HG03159 (cell line): ENCODE data around the gene GSTM3.
A peak's percentile ranks its signal among the peaks of the same experiment; 100 is the strongest.
"Not testable (repeated sequence)": the region's sequence is repeated elsewhere in the genome, so short reads cannot be mapped to it uniquely, and the experiment has no call there.

Source experiments
- ATAC-seq: cut with Tn5 transposase; IDR thresholded peaks from one replicate; pipeline ENCODE4 v1.9.1; 2021; ENCODE audit warnings: mild to moderate bottlenecking, moderate library complexity; ENCODE audit not compliant: unreplicated experiment

The GSTM3 gene

DNA sequence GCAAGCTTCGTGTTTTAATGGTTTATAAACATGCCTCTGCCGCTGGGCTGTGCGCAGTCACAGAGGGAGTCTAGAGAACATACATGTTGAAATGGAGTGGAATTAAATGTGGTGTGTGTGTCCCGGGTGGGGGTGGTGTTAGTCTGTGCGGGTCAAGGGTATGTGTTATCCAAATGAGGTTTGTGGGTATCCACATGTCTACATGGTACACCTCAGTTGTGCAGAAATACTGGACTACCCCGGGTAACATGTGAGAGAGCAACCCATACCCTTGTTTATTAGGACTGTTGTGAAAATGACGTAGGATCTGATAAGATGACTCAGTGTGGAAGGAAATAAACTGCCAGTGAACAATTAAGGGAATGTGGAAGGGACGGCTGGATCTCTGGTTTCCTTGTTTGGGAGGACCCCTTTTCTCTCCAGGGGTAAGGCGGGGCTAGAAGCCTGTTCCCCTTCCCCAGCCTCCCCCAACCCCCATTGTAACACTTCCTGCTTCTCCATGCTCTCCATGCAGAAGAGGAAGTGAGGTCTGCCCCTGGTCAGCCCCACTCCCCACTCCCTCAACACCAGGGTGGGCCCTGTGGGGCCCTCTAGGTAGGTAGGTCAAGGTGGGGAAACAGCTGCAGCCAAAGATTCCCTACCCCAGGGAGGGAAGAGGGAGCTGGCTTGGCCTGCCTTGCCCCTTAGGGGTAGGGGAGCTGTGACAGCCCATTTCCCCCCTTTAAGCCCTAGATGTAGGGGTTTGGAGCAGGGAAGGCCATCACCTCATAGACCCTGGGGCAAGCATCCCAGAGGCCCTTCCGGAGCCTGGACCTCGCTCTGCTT is 22.2 kb upstream of the GSTM3 start:
- no peak for ATAC-seq

GRCh38 chr1:109762039-109762585 is 21.3 kb upstream of the GSTM3 start:
- no peak for ATAC-seq

- no peak for ATAC-seq
Observed at GRCh38 chr1:109761227-109762038, 20.6 kb upstream of the GSTM3 start.

GRCh38 chr1:109760581-109761226 is 19.9 kb upstream of the GSTM3 start:
- no peak for ATAC-seq

DNA sequence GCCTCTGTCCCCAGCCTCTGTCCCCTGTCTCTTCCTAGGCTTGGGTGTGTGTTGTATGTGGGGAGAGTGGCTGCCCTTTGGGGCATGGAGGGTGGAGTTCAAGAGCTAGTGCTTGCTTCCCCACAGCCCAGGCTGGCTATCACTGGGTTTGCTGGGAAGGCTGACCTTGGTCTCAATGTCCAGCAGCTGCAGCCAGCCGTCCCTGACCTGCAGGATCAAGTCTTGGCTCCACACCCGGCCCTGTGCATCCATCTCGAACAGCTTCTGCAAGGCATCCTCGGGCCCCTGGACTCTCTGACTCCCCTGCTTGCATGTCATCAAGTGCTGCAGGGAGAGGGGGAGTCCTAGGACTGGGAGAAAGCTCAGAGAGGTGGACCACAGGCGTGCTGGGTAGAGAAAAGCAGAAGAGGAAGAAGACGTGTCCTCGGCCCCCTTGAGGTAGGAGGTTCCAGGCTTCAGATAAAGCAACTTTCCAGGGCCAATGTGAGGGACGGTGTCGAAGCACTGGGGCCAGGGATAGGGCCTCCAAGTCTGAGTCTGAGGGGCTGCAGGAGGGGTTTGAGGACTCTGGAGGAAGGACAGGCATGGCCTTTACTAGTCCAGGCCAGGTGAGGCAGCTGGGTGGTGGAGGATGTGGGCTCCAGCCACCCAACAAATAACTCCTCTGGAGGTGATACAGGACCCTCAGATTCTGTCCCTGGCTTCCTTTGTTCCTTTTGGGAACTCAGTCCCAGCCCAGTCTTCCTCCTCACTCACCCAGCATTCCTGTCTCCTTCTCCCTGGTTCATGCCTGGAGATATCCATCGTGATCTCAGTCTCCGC is 18.9 kb upstream of the GSTM3 start:
- ATAC-seq, result no peak

- ATAC-seq, result no peak
Observed at GRCh38 chr1:109757936-109758786, 17.3 kb upstream of the GSTM3 start.

- no peak for ATAC-seq
Observed at GRCh38 chr1:109756848-109757521, 16.1 kb upstream of the GSTM3 start.

DNA sequence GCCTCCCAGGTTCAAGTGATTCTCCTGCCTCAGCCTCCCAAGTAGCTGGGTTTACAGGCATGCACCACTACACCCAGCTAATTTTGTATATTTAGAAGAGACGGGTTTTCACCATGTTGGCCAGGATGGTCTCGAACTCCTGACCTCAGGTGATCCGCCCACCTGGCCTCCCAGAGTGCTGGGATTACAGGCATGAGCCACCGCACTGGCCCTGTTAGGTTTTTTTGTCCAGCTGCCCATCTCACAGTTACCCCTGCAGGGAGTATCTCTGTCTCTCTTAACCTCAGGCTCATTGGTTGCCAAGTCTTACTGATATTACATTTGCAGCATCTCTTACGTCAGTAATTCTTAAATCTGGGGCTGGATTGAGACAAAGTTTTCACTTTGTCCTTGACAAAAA is 15.5 kb upstream of the GSTM3 start:
- not testable (repeated sequence) for ATAC-seq

DNA sequence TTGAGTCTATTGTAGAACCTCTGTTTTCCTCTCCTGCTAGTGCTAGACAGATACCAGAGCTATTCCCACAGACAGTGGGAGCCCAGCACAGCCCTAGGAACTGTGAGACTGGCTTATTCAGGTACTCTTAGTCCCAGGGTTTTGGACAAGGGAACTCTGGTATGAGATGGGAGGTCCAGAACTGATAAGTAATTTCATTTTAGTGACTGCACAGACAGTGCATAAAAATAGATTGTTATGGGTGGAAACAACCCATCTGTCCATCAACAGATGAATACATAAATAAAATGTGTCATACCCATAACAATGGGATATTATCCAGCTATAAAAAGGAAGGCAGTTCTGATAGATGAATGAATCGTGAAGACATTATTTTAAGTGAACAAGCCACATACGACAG is 13.9 kb upstream of the GSTM3 start:
- ATAC-seq, result no peak

GRCh38 chr1:109751531-109752260 is 10.9 kb upstream of the GSTM3 start:
- no peak for ATAC-seq

- no peak for ATAC-seq
Observed at GRCh38 chr1:109750920-109751319, 10.1 kb upstream of the GSTM3 start.

DNA sequence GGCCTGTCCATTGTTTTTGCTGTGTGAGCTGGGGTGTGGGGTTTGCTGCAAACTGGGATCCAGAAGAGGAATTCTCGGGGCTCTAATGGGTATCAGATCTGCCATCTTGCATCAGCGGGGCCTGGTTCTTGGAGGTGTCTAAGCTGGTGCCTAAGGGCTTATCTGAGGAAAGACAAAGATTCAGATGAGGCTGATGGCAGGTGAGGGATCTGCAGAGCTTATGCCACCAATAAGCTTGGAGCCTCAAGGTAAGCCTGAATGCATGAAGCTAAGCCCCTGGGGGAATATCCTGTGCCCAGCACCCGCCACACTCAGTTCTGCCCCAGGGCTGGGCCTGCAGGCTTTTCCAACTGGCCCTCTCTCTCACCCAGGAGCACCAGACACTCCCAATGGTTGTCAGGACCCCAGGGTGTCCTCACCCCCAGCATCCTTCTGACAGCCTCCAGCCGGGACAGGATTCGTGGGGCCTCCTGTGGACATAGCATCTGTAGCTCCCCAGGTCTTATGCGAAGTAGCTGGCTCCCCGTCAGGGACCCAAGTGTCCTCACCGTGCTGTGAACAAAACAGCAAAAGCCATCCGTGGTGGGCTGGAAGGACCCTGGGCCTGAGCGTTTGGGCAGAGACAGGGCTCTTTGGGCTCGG is 9.5 kb upstream of the GSTM3 start:
- ATAC-seq, result no peak

- ATAC-seq, result no peak
Observed at GRCh38 chr1:109749221-109749620, 8.4 kb upstream of the GSTM3 start.

DNA sequence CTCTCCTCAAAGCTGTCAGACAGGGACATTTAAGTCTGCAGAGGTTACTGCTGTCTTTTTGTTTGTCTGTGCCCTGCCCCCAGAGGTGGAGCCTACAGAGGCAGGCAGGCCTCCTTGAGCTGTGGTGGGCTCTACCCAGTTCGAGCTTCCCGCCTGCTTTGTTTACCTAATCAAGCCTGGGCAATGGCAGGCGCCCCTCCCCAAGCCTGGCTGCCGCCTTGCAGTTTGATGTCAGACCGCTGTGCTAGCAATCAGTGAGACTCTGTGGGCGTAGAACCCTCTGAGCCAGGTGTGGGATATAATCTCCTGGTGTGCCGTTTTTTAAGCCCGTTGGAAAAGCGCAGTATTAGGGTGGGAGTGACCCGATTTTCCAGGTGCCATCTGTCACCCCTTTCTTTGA is 7.5 kb upstream of the GSTM3 start:
- not testable (repeated sequence) for ATAC-seq

DNA sequence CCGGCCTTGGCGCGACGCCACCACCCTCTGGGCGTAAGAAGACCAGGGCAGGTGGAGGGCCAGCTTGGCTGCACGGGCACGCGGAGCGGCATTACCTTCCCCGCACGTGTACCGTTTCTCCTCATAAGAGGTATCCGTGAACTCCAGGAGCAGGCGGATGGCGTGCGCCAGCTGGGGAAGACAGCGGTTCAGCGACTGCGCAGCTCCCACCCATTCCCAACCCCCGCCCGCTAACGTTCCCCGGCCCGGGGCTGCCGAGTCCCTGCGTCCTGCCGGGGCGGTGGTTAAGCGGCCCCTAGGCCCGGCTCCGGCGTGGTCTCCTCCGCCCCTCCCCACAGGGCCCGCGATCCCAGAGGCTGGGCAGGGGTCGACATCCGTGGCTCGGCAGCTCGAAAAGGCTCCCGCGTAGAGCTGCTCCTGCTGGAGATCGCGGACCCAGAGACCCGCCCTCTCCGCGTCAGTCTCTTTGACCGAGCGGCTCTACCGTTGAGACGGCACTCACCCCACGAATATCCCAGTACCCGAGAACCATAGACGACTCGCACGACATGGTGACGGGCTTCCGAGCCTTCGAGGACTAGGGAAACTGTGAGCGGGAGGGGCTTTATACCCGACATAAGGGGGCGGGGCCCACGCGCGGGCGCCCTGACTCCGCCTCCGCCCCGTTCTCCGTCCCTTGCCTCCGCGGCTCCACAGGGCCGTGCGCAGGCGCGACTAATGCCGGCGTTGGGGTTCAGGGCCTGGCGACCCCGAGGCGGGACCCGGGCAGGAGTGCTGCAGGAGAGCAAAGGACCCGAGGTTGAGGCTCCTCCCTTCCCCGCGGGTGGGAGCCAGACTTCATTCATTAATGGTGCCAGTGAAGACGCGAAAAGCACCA is 862 bp downstream of the GSTM3 start:
- peak; percentile 90 for ATAC-seq

- no peak for ATAC-seq
Observed at GRCh38 chr1:109733236-109733870, 7.5 kb downstream of the GSTM3 start.
